Fibroblast of the aortic adventitia (primary cell): ENCODE data around the gene PAK1IP1. TPM values are rescaled to one million over a fixed set of nuclear protein-coding genes. Genes with fewer than 3 reads are reported as not detected.
"Not testable (repeated sequence)": the region's sequence is repeated elsewhere in the genome, so short reads cannot be mapped to it uniquely, and the experiment has no call there.

Source experiments
- DNase-seq: peaks from one replicate; pipeline ENCODE4 v3.0.0-alpha.2; 2010; ENCODE audit warnings: low read depth
- H3K4me3 ChIP-seq: 2 replicates; pipeline ENCODE4 v1.5.1; 2011; ENCODE audit warnings: low read depth, mild to moderate bottlenecking, control low read depth, low read length, moderate library complexity
- CTCF ChIP-seq: IDR thresholded peaks from 2 replicates; pipeline ENCODE4 v1.5.1; 2011; ENCODE audit warnings: mild to moderate bottlenecking, low read length, control low read depth, inconsistent platforms; ENCODE audit not compliant: insufficient read depth
- total RNA-seq: library from RNA; depleted of rRNA; stranded (reverse); fragments of >200 nt; gene quantifications from 2 replicates; pipeline ENCODE4 v1.2.3, GENCODE V29; 2012; ENCODE audit warnings: low replicate concordance

Gene PAK1IP1
- 28.0 and 30.1 TPM in 2 replicates for total RNA-seq

DNA sequence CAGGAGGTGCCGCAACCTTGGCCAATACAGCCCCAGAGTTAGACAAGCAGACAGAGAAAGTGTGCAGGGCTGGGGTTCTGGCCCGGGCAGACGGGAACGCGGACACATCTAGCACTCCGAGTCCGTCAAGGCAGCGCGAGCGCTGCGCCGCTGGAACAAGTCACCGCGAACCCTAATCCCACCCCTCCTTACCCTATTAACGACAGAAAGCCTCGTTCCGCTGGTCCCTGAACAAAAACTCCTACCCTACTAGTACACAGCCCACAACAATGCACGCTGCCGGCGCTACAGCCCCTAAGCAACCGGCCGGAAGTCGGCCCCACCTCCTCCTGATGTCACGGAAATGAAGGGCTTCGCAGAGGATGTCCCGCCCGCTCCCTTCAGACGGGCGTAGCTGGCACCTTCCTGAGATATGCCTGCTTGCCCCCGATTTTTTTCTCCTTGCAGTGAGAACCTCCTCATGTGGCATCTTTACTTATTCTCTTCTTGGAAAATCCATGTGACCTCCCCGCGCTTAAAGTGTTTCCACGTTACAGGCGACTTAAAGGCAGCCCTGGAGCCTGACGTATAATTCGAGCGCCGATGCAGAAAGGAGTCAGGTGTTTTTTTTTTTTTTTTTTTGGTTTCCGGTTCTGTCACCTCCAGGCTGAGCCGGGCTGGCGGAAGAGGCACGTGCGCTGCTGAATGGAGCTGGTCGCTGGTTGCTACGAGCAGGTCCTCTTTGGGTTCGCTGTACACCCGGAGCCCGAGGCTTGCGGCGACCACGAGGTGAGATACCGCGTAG is at the start of gene PAK1IP1, which contains the start of gene C6orf52:
TSS of gene PAK1IP1 (plus strand) at position 671 of the 784 bp plus-strand sequence. CDS start at position 685, 14 bp downstream.
TSS of gene C6orf52 (minus strand) at position 315 of the 784 bp plus-strand sequence. CDS start 7,066 bp downstream, outside the sequence.
- no peak for TF ChIP-seq CTCF
- peak within 1 kb of the TSS; percentile 95 for H3K4me3 ChIP-seq
- peak; percentile 95 for DNase-seq

DNA sequence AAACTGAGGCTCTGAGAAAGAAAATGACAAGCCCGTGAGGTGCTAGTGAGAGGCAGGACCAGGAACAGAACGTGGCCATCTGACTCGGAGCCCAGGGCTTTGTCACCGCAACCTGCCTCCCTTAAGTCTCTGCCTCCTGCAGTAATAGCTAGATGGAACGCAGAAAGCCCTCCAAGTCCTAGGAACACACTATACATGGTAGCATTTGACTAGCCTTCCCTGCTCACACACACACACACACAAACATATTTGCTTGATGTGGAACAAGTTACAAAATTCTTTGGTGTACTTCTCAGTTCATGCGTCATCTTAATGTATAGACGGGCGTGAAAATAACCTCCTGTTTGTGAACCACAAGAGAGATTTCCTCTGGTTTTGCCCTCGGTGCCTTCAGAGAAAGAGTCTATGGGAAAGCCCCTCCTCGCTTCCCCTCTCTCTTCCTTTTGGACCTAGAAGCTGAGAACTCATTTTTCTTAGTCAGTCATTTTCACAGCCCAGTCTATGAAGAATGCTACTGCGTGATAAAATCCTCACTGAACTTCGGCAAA is 39.2 kb upstream of the PAK1IP1 start:
- no peak for DNase-seq
- no peak for TF ChIP-seq CTCF
- H3K4me3 ChIP-seq = no peak overlapping the region

GRCh38 chr6:10658910-10659698 is 35.7 kb upstream of the PAK1IP1 start:
- no peak for TF ChIP-seq CTCF
- peak overlapping the region; percentile 39 for H3K4me3 ChIP-seq
- DNase-seq = no peak

- no peak for DNase-seq
- peak overlapping the region; percentile 39 for H3K4me3 ChIP-seq
- TF ChIP-seq CTCF = no peak
Observed at GRCh38 chr6:10659699-10660348, 34.9 kb upstream of the PAK1IP1 start.

DNA sequence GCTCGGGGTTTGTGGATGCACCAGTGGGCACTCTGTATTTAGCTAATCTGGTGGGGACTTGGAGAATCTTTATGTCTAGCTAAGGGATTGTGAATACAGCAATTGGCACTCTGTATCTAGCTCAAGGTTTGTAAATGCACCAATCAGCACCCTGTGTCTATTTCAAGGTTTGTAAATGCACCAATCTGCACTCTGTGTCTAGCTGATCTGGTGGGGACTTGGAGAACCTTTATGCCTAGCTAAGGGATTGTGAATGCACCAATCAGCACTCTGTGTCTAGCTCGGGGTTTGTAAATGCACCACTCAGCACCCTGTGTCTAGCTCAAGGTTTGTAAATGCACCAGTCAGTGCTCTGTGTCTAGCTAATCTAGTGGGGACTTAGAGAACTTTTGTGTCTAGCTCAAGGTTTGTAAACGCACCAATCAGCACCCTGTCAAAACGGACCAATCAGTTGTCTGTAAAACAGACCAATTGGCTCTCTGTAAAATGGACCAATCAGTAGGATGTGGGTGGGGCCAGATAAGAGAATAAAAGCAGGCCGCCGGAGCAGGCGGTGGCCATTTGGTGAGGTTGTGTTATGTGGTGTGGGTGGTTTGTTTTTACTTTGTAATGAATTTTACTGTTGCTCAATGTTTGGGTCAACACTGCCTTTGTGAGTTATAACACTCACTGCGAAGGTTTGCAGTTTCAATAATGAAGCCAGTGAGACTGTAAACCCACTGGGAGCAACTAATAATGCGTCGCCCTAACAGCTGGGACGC is 34.2 kb upstream of the PAK1IP1 start:
- not testable (repeated sequence) for DNase-seq, H3K4me3 ChIP-seq

DNA sequence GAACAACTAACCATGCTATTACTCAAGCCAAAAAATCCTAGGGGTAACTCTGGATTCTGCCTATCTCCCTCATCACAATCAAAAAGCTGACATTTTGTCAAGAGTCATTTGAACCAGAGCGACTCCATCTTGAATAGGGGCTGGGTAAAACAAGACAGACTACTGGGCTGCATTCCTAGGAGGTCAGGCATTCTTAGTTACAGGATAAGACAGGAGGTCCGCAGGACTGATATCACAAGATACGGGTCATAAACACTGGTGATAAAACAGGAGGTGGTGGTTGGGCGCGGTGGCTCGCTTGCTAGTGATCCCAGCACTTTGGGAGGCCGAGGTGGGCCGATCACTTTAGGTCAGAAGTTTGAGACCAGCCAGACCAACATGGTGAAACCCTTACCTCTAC is 32.6 kb upstream of the PAK1IP1 start:
- no peak for TF ChIP-seq CTCF
- H3K4me3 ChIP-seq = no peak overlapping the region
- DNase-seq = no peak
